Upper lobe of left lung (tissue), 6 donors: ENCODE results near the gene CNTNAP2. TPM values are rescaled to one million over a fixed set of nuclear protein-coding genes. Genes with fewer than 3 reads are reported as not detected.

Experiments
- ATAC-seq, 2 donors: fragments of 200-7000 bp; cut with Tn5 transposase; one replicate each; pipeline ENCODE4 v1.9.1; 2022; ENCODE audit warnings: mild to moderate bottlenecking in 2 of 2, moderate library complexity in 2 of 2; ENCODE audit not compliant: low FRiP score in 2 of 2
- DNase-seq, 2 donors: peaks; one replicate each; pipeline ENCODE4 v3.0.0-alpha.2; 2019 to 2020
- H3K27ac ChIP-seq, 4 donors: fragments of 200-600 bp; sonication (generic); one replicate each; pipeline ENCODE4 v1.5.1; 2016 to 2019
- H3K27me3 ChIP-seq, 4 donors: fragments of 200-600 bp; sonication (generic); one replicate each; pipeline ENCODE4 v1.5.1; 2017 to 2019
- H3K36me3 ChIP-seq, 4 donors: fragments of 200-600 bp; sonication (generic); one replicate each; pipeline ENCODE4 v1.5.1; 2016 to 2019
- H3K4me1 ChIP-seq, 4 donors: fragments of 200-600 bp; sonication (generic); one replicate each; pipeline ENCODE4 v1.5.1; 2018 to 2019
- H3K4me3 ChIP-seq, 4 donors: fragments of 200-600 bp; sonication (generic); one replicate each; pipeline ENCODE4 v1.5.1; 2017 to 2019; ENCODE audit warnings: mild to moderate bottlenecking in 2 of 4, moderate library complexity in 1 of 4
- H3K9me3 ChIP-seq, 4 donors: fragments of 200-600 bp; sonication (generic); one replicate each; pipeline ENCODE4 v1.5.1; 2018 to 2019
- CTCF ChIP-seq, 6 experiments: fragments of 450-650 bp in 4 of 6; fragments of 200-600 bp in 2 of 6; sonication (generic) in 2 of 6; IDR thresholded peaks; one replicate each; pipeline ENCODE4 v1.5.1; 2016 to 2019; ENCODE audit warnings: antibody characterized with exemption in 6 of 6
- EP300 ChIP-seq, 4 donors: sonication (generic); formaldehyde crosslinking; IDR thresholded peaks; one replicate each; pipeline ENCODE4 v1.5.1; 2017; ENCODE audit warnings: antibody characterized with exemption in 4 of 4, control low read depth in 2 of 4
- POLR2A ChIP-seq, 4 donors: fragments of 450-650 bp; IDR thresholded peaks; one replicate each; pipeline ENCODE4 v1.5.1; 2016 to 2017; ENCODE audit warnings: antibody characterized with exemption in 4 of 4, mild to moderate bottlenecking in 2 of 4
- POLR2AphosphoS5 ChIP-seq, 2 donors: sonication (generic); formaldehyde crosslinking; IDR thresholded peaks; one replicate each; pipeline ENCODE4 v1.5.1; 2017; ENCODE audit warnings: antibody characterized with exemption in 2 of 2
- WGBS, 2 donors: methylation state at CpG; one replicate each; pipeline ENCODE4 v1.1.5; 2017 to 2018; 5-methylcytosine and 5-hydroxymethylcytosine counted together
- total RNA-seq, 6 donors: library from RNA; depleted of rRNA in 4 of 6; stranded (reverse); fragments of >200 nt in 4 of 6; gene quantifications; one replicate each; pipeline versions ENCODE4 v1.1.0 to v1.2.1, GENCODE V29; 2016 to 2021
- donor health status: DM: no; HTN: no; CAD: no; lungs with moderate emphysema.
- donor health status: DM: no; HTN: yes; CAD: no; lungs with severe emphysema.

The CNTNAP2 gene
- total RNA-seq, 6 donors from 2014 or later: 0.06 to 1.0 (median 0.37) TPM

GRCh38 chr7:146112755-146113154 lies 3.8 kb upstream of the CNTNAP2 start:
- H3K36me3 ChIP-seq: no peaks in the 10 kb centered on the region
- H3K27me3 ChIP-seq: peaks cover 0 to 9% (median 0%) of the 10 kb centered on the region in 4 donors
- DNase-seq: no peak
- no peak for TF ChIP-seq POLR2AphosphoS5 (IDR thresholded peaks at IDR 0.05)
- no peak for TF ChIP-seq CTCF (IDR thresholded peaks at IDR 0.05)
- TF ChIP-seq EP300 (IDR thresholded peaks at IDR 0.05): no peak
- TF ChIP-seq POLR2A (IDR thresholded peaks at IDR 0.05): no peak
- peaks cover 8 to 17% (median 13%) of the 10 kb centered on the region in 4 donors for H3K4me1 ChIP-seq
- WGBS, 2 donors: 54 to 74% methylated on average over 1 of the region's 1 CpG
- H3K27ac ChIP-seq: no peak overlapping the region
- no peaks in the 10 kb centered on the region for H3K9me3 ChIP-seq
- H3K4me3 ChIP-seq: no peak overlapping the region
- ATAC-seq: no peak

DNA sequence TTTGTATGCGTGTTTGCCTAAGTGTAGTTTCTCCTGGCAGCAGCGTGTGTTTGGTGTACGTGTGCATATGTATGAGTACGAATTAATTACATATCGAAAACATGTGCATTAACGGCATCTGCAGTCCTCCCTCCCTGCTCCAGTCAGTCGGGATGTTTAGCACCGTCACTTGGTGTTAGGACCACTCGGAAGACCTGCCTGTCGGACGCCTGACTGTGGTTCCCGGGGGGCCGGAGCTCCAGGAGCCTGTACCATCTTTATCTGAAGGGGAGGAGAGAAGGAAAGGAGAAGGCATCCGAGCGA lies 1.1 kb upstream of the CNTNAP2 start:
- 10 to 17% methylated on average over 15 of the region's 15 CpGs for WGBS, 2 donors
- TF ChIP-seq POLR2A (IDR thresholded peaks at IDR 0.05) (no peak), POLR2AphosphoS5 (IDR thresholded peaks at IDR 0.05) (no peak), EP300 (IDR thresholded peaks at IDR 0.05) (no peak), CTCF (IDR thresholded peaks at IDR 0.05) (no peak)
- Histone ChIP-seq H3K36me3 (no peaks in the 10 kb centered on the region), H3K9me3 (no peaks in the 10 kb centered on the region), H3K27me3 (peaks cover 0 to 9% (median 0%) of the 10 kb centered on the region in 4 donors), H3K4me1 (peaks cover 8 to 17% (median 13%) of the 10 kb centered on the region in 4 donors), H3K4me3 (peak overlapping the region in 1 of 4 donors; percentile 47), H3K27ac (no peak overlapping the region)
- no peak for DNase-seq
- no peak for ATAC-seq

DNA sequence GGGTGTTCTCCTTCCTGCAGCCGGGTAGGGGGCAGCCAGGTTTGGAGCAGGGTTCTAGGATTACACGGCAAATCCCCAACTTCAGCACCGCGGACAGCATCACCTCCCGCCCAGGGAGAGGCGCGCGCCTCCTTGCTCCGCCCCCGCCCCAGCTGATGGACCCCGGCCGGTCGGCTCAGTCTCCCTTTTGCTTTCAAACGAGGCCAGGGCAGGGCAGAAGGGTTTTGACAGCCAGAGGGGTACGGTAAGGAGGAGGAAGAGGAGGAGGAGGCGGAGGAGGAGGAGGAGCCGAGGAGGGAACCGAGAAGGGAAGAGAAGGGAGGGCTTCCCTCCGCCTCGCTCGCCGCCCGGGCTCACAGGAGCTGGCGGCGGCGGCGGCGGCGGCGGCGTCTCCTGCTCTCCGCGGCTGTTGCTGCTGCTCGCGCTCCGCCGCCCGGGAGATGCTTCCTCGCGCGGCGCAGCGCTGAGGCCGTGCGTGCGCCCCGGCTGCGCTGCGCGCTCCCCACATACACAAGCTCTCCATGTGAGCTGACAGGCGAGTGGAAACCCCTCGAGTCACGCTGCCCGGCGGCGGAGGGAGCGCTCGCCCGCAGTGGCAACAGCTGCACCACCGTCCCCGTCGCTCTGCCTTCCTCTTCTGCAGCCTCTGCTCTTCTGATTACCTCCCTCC lies 615 bp upstream of the CNTNAP2 start:
- Histone ChIP-seq H3K27me3 (peaks cover 0 to 9% (median 0%) of the 10 kb centered on the region in 4 donors), H3K4me1 (peaks cover 8 to 17% (median 13%) of the 10 kb centered on the region in 4 donors), H3K4me3 (peak overlapping the region in 3 of 4 donors; percentile 34 to 47 (median 40)), H3K27ac (no peak overlapping the region), H3K9me3 (no peaks in the 10 kb centered on the region), H3K36me3 (no peaks in the 10 kb centered on the region)
- WGBS, 2 donors: 1 to 3% methylated on average over 13 to 62 of the region's 62 CpGs
- TF ChIP-seq CTCF (IDR thresholded peaks at IDR 0.05): no peak
- no peak for TF ChIP-seq EP300 (IDR thresholded peaks at IDR 0.05)
- TF ChIP-seq POLR2AphosphoS5 (IDR thresholded peaks at IDR 0.05): no peak
- TF ChIP-seq POLR2A (IDR thresholded peaks at IDR 0.05): no peak
- peak; percentile 79 for ATAC-seq
- DNase-seq: peak in 1 of 2 donors; percentile 86

GRCh38 chr7:146117576-146117975 lies 975 bp downstream of the CNTNAP2 start:
- no peak for TF ChIP-seq EP300 (IDR thresholded peaks at IDR 0.05)
- no peak for TF ChIP-seq POLR2A (IDR thresholded peaks at IDR 0.05)
- TF ChIP-seq POLR2AphosphoS5 (IDR thresholded peaks at IDR 0.05): no peak
- TF ChIP-seq CTCF (IDR thresholded peaks at IDR 0.05): no peak
- H3K27me3 ChIP-seq: peaks cover 0 to 9% (median 0%) of the 10 kb centered on the region in 4 donors
- H3K36me3 ChIP-seq: no peaks in the 10 kb centered on the region
- H3K27ac ChIP-seq: no peak overlapping the region
- H3K9me3 ChIP-seq: no peaks in the 10 kb centered on the region
- H3K4me3 ChIP-seq: no peak overlapping the region
- ATAC-seq: no peak
- 53 to 55% methylated on average over 5 of the region's 5 CpGs for WGBS, 2 donors
- DNase-seq: no peak
- H3K4me1 ChIP-seq: peaks cover 8 to 17% (median 13%) of the 10 kb centered on the region in 4 donors

- peaks cover 8 to 17% (median 13%) of the 10 kb centered on the region in 4 donors for H3K4me1 ChIP-seq
- no peak overlapping the region for H3K4me3 ChIP-seq
- H3K27ac ChIP-seq: no peak overlapping the region
- no peak for ATAC-seq
- DNase-seq: no peak
- H3K9me3 ChIP-seq: no peaks in the 10 kb centered on the region
- H3K36me3 ChIP-seq: no peaks in the 10 kb centered on the region
- H3K27me3 ChIP-seq: peaks cover 0 to 9% (median 0%) of the 10 kb centered on the region in 4 donors
- 77 to 93% methylated on average over 1 of the region's 1 CpG for WGBS, 2 donors
- TF ChIP-seq POLR2A (IDR thresholded peaks at IDR 0.05): no peak
- TF ChIP-seq POLR2AphosphoS5 (IDR thresholded peaks at IDR 0.05): no peak
- TF ChIP-seq EP300 (IDR thresholded peaks at IDR 0.05): no peak
- no peak for TF ChIP-seq CTCF (IDR thresholded peaks at IDR 0.05)
Measured at GRCh38 chr7:146119002-146119401, 2.4 kb downstream of the CNTNAP2 start.
